Measurements from ENCODE around the gene TLE1. TPM values are rescaled to one million over a fixed set of nuclear protein-coding genes. Genes with fewer than 3 reads are reported as not detected.

Gene TLE1
- total RNA-seq, 1 donor from 2014 or later: 16.3 TPM

DNA sequence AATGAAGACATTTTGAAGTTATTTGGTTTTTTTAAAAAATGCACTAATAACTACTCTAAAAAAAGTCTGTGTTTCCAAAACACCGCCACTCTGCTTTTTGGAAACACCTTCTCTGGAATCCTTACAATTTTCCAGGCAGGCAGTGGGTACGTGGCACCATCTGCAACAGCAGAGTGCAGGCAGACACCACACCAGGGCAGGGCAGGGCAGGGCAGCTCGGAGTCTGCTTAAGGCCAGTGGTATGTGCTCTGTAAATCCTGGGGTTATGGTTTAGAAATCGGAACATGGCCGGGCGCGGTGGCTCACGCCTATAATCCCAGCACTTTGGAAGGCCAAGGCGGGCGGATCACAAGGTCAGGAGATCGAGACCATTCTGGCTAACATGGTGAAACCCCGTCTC lies 97.6 kb downstream of the TLE1 start:
- Mint-ChIP-seq H3K27ac (no peak overlapping the region), H3K4me3 (no peak overlapping the region), H3K36me3 (ENCODE audit: low read depth) (peaks cover 71% of the 10 kb centered on the region), H3K9me3 (peaks cover 5% of the 10 kb centered on the region), H3K4me1 (peaks cover 39% of the 10 kb centered on the region), H3K27me3 (no peaks in the 10 kb centered on the region)
- DNase-seq (no peak), ATAC-seq (ENCODE audit: low read depth) (no peak)
- POLR2A ChIA-PET: no interaction called here
- intact Hi-C loops (cut with micrococcal nuclease): no loop called here
- CTCF ChIA-PET: no interaction called here
- no peak for TF ChIP-seq CTCF (IDR thresholded peaks at IDR 0.05)

DNA sequence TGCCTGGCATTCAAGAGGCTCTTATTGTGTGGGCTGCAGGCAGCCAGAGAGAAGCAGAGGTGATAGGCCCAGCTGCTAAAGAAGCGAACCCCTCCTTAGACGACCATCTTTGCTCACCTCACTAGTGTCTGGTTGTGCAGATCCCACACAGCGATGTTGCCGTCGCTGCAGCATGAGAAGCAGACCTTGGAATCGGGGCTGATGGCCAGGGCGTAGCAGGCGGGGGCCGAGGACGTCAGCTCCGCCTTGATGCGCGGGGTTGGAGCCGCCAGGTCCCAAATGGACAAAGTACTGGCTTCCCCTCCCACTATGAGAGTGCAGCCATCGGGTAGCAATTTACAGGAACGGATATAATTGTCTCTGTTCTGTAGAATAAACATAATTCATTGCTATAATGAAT lies 98.7 kb downstream of the TLE1 start:
- Mint-ChIP-seq H3K4me3 (no peak overlapping the region), H3K27me3 (no peaks in the 10 kb centered on the region), H3K36me3 (ENCODE audit: low read depth) (peaks cover 69% of the 10 kb centered on the region), H3K27ac (no peak overlapping the region), H3K9me3 (peaks cover 5% of the 10 kb centered on the region), H3K4me1 (peaks cover 28% of the 10 kb centered on the region)
- DNase-seq (no peak), ATAC-seq (ENCODE audit: low read depth) (no peak)
- CTCF ChIA-PET: no interaction called here
- POLR2A ChIA-PET: no interaction called here
- intact Hi-C loops (cut with micrococcal nuclease): no loop called here
- no peak for TF ChIP-seq CTCF (IDR thresholded peaks at IDR 0.05)

DNA sequence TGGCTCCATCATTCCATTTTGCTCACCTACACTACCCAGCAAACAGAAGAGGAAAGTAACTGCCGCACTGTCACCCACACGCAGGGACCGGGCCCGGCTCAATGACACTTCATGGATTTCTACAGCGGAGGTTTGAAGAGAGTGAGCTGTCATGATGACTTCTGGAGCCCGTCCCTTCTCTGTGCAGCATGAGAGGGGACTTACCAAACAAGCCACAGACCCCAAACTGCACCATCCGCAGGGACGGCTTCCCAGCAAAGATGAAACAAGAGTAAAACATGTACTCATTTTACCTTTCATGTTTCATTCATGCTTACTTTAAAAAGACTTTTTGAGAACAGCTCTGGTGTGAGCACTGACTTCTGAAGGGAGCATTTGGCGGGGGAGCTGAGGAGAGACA lies 99.5 kb downstream of the TLE1 start:
- no peak overlapping the region for H3K4me3 Mint-ChIP-seq
- no peak for TF ChIP-seq CTCF (IDR thresholded peaks at IDR 0.05)
- DNase-seq (no peak), ATAC-seq (ENCODE audit: low read depth) (no peak)
- peaks cover 5% of the 10 kb centered on the region for H3K9me3 Mint-ChIP-seq
- no peaks in the 10 kb centered on the region for H3K27me3 Mint-ChIP-seq
- ChIA-PET CTCF (no interaction called here), POLR2A (no interaction called here)
- H3K36me3 Mint-ChIP-seq (ENCODE audit: low read depth): peaks cover 77% of the 10 kb centered on the region
- no peak overlapping the region for H3K27ac Mint-ChIP-seq
- intact Hi-C loops (cut with micrococcal nuclease): no loop called here
- H3K4me1 Mint-ChIP-seq: peaks cover 25% of the 10 kb centered on the region

GRCh38 chr9:81589392-81589791 lies 100.0 kb downstream of the TLE1 start:
- no peak overlapping the region for H3K4me3 Mint-ChIP-seq
- CTCF ChIA-PET: no interaction called here
- POLR2A ChIA-PET: no interaction called here
- H3K27me3 Mint-ChIP-seq: no peaks in the 10 kb centered on the region
- peaks cover 5% of the 10 kb centered on the region for H3K9me3 Mint-ChIP-seq
- peaks cover 81% of the 10 kb centered on the region for H3K36me3 Mint-ChIP-seq (ENCODE audit: low read depth)
- no peak for ATAC-seq (ENCODE audit: low read depth)
- H3K4me1 Mint-ChIP-seq: peaks cover 21% of the 10 kb centered on the region
- no peak for DNase-seq
- no peak for TF ChIP-seq CTCF (IDR thresholded peaks at IDR 0.05)
- H3K27ac Mint-ChIP-seq: no peak overlapping the region
- intact Hi-C loops (cut with micrococcal nuclease): no loop called here

DNA sequence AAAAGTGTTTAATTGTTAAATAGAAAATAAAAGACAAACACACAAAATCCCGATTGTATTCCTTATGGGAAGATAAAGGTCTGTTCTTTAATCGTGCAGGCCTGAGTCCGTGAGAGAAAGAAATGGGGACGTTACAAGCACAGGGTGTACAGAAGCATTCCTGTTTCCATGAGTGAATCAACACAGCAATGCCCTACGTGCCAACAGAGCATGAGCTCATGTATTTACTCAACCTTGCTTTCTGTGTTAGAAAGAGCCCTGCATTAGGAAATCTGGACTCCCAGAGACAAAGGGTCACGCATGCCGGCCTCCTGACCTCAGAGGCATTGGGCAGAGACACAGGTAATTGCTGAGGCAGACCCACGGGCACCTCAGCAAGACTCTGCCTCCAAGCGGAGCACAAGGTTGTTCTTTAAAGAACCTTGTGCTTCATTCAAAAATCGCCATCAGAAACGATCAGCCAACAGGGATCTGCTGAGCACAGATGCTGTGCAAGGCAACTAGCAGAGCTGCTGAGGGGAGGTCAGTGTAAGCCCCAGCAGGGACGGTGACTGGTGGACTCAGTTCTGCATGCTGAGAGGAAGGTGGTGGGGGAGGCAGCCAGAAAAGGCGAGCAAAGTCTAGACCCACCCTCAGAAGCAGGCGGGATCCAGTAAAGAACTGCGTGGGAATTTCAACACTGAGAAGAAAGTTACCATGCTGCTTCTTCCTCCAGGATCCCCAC lies 101.0 kb downstream of the TLE1 start:
- intact Hi-C loops (cut with micrococcal nuclease): no loop called here
- POLR2A ChIA-PET: no interaction called here
- no peak overlapping the region for H3K27ac Mint-ChIP-seq

More for the DNA sequence above, 101.0 kb downstream of the TLE1 start:
- H3K9me3 Mint-ChIP-seq: no peaks in the 10 kb centered on the region
- peaks cover 84% of the 10 kb centered on the region for H3K36me3 Mint-ChIP-seq (ENCODE audit: low read depth)
- H3K4me3 Mint-ChIP-seq: no peak overlapping the region
- no peak for ATAC-seq (ENCODE audit: low read depth)
- no peaks in the 10 kb centered on the region for H3K27me3 Mint-ChIP-seq
- DNase-seq: no peak
- peaks cover 11% of the 10 kb centered on the region for H3K4me1 Mint-ChIP-seq
- CTCF ChIA-PET: no interaction called here
- TF ChIP-seq CTCF (IDR thresholded peaks at IDR 0.05): no peak

Measured in activated B cell treated with CpG ODN at 0.5 μM for 24 hours (primary cell).